Parathyroid adenoma (tissue), 2 donors: Measurements from ENCODE around the gene MEPE.

Experiments used
- H2AFZ ChIP-seq: fragments of 300-600 bp; sonication (generic); one replicate; pipeline ENCODE4 v1.7.0; 2017; ENCODE audit warnings: antibody characterized with exemption, mild to moderate bottlenecking
- H3K27ac ChIP-seq: fragments of 300-600 bp; sonication (generic); one replicate; pipeline ENCODE4 v1.7.0; 2017
- H3K27me3 ChIP-seq: fragments of 300-600 bp; sonication (generic); one replicate; pipeline ENCODE4 v1.7.0; 2017; ENCODE audit warnings: low read length; ENCODE audit not compliant: control insufficient read depth, insufficient read depth
- H3K36me3 ChIP-seq: fragments of 300-600 bp; sonication (generic); one replicate; pipeline ENCODE4 v1.7.0; 2017; ENCODE audit warnings: low read length; ENCODE audit not compliant: control insufficient read depth, insufficient read depth
- H3K4me1 ChIP-seq: fragments of 300-600 bp; sonication (generic); one replicate; pipeline ENCODE4 v1.7.0; 2017; ENCODE audit warnings: control low read depth
- H3K4me2 ChIP-seq: fragments of 300-600 bp; sonication (generic); one replicate; pipeline ENCODE4 v1.7.0; 2017; ENCODE audit warnings: low read length
- H3K4me3 ChIP-seq: fragments of 300-600 bp; sonication (generic); one replicate; pipeline ENCODE4 v1.7.0; 2017; ENCODE audit warnings: low read depth, low read length
- H3K79me2 ChIP-seq: fragments of 300-600 bp; sonication (generic); one replicate; pipeline ENCODE4 v1.7.0; 2017; ENCODE audit warnings: control low read depth
- H3K9ac ChIP-seq: fragments of 300-600 bp; sonication (generic); one replicate; pipeline ENCODE4 v1.7.0; 2017; ENCODE audit warnings: mild to moderate bottlenecking
- H3K9me3 ChIP-seq: fragments of 300-600 bp; sonication (generic); one replicate; pipeline ENCODE4 v1.7.0; 2017; ENCODE audit warnings: low read length; ENCODE audit not compliant: control insufficient read depth
- CTCF ChIP-seq: fragments of 300-600 bp; sonication (generic); IDR thresholded peaks from one replicate; pipeline ENCODE4 v1.7.0; 2017; ENCODE audit warnings: antibody characterized with exemption, mild to moderate bottlenecking
- donor health status: primary hyperparathyroidism.

The MEPE gene

DNA sequence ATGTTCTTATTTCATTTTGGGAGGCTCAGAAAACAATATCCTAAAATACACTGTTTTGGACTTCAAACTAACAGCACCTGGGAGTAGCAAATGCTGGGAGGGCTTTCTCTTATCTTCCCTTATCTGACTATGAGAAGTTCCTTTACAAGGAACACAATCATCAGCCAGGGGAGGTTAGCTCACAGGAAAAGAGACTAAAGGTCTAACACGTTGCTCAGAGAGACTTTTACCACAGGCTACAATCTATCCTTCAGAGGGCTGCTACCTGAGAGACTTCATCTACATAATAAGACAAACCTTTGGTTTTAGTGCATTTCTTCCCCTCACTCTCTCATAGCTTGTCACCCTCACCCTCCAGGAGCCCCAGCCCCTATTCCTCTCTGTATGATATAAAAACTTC, 35.8 kb downstream of the MEPE start:
- H3K4me2 ChIP-seq = no peak overlapping the region
- H3K79me2 ChIP-seq = no peaks in the 10 kb centered on the region
- no peaks in the 10 kb centered on the region for H3K4me1 ChIP-seq
- no peak for TF ChIP-seq CTCF
- H3K9me3 ChIP-seq = no peaks in the 10 kb centered on the region
- H2AFZ ChIP-seq = no peak overlapping the region
- H3K27me3 ChIP-seq = no peaks in the 10 kb centered on the region
- no peak overlapping the region for H3K9ac ChIP-seq
- no peak overlapping the region for H3K27ac ChIP-seq
- H3K4me3 ChIP-seq = no peak overlapping the region
- H3K36me3 ChIP-seq = no peaks in the 10 kb centered on the region

DNA sequence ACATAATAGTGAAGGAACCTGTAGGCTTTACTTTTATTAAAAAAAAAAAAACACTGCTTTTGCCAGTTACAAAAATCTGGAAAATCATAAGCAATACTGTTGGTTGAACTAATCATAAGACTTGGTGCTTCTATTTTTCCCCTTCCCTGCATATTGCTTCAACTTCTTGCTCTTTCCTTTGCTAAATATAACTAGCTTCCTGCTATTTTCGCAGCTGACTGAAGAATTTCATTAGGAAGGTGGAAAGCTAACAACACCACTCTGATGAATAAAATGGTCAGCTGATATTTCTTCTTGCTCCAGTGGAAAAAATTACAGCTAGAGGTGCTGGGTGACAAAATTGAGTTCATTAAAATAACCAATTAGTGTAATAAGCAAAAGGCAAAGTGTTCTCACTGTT, 39.3 kb downstream of the MEPE start:
- Histone ChIP-seq H3K4me2 (no peak overlapping the region), H3K79me2 (no peaks in the 10 kb centered on the region), H3K36me3 (no peaks in the 10 kb centered on the region), H3K9ac (no peak overlapping the region), H3K4me1 (no peaks in the 10 kb centered on the region), H2AFZ (no peak overlapping the region), H3K4me3 (no peak overlapping the region), H3K27me3 (no peaks in the 10 kb centered on the region), H3K9me3 (no peaks in the 10 kb centered on the region), H3K27ac (no peak overlapping the region)
- no peak for TF ChIP-seq CTCF

- no peak overlapping the region for H3K4me3 ChIP-seq
- no peaks in the 10 kb centered on the region for H3K9me3 ChIP-seq
- H3K4me2 ChIP-seq = no peak overlapping the region
- no peaks in the 10 kb centered on the region for H3K79me2 ChIP-seq
- no peaks in the 10 kb centered on the region for H3K27me3 ChIP-seq
- no peak for TF ChIP-seq CTCF
- H3K9ac ChIP-seq = no peak overlapping the region
- H3K36me3 ChIP-seq = no peaks in the 10 kb centered on the region
- H2AFZ ChIP-seq = no peak overlapping the region
- H3K4me1 ChIP-seq = no peaks in the 10 kb centered on the region
- no peak overlapping the region for H3K27ac ChIP-seq
These were observed 42.4 kb downstream of the MEPE start for GRCh38 chr4:87875191-87875590.

GRCh38 chr4:87880106-87880505, 47.3 kb downstream of the MEPE start:
- Histone ChIP-seq H2AFZ (no peak overlapping the region), H3K27me3 (no peaks in the 10 kb centered on the region), H3K36me3 (no peaks in the 10 kb centered on the region), H3K4me3 (no peak overlapping the region), H3K4me2 (no peak overlapping the region), H3K27ac (no peak overlapping the region), H3K4me1 (no peaks in the 10 kb centered on the region), H3K9ac (no peak overlapping the region), H3K79me2 (no peaks in the 10 kb centered on the region), H3K9me3 (no peaks in the 10 kb centered on the region)
- no peak for TF ChIP-seq CTCF

- H3K4me2 ChIP-seq = no peak overlapping the region
- H3K9ac ChIP-seq = no peak overlapping the region
- no peaks in the 10 kb centered on the region for H3K27me3 ChIP-seq
- H3K79me2 ChIP-seq = no peaks in the 10 kb centered on the region
- H3K4me3 ChIP-seq = no peak overlapping the region
- no peak overlapping the region for H2AFZ ChIP-seq
- TF ChIP-seq CTCF = no peak
- no peaks in the 10 kb centered on the region for H3K36me3 ChIP-seq
- no peaks in the 10 kb centered on the region for H3K9me3 ChIP-seq
- H3K27ac ChIP-seq = no peak overlapping the region
- H3K4me1 ChIP-seq = no peaks in the 10 kb centered on the region
These were observed 48.3 kb downstream of the MEPE start for GRCh38 chr4:87881115-87881514.
